DOHH2 (cell line): ENCODE results near the gene DENND1A.

Experiments
- H3F3A ChIP-seq: fragments of 200-600 bp; sonication (generic), shearing (Covaris generic); 2 replicates; pipeline ENCODE4 v1.6.0; 2016; ENCODE audit warnings: antibody characterized with exemption, mild to moderate bottlenecking; ENCODE audit not compliant: control insufficient read depth, insufficient read depth
- H3K27ac ChIP-seq: fragments of 200-600 bp; sonication (generic); 2 replicates; pipeline ENCODE4 v1.5.1; 2014; ENCODE audit warnings: low read depth, mild to moderate bottlenecking, low read length, moderate library complexity
- H3K27me3 ChIP-seq: fragments of 200-600 bp; sonication (generic); 2 replicates; pipeline ENCODE4 v1.6.1; 2014; ENCODE audit warnings: mild to moderate bottlenecking, low read length, mixed read lengths; ENCODE audit not compliant: control insufficient read depth
- H3K36me3 ChIP-seq: fragments of 200-600 bp; sonication (generic); 2 replicates; pipeline ENCODE4 v1.6.1; 2014; ENCODE audit warnings: mild to moderate bottlenecking, low read length, moderate library complexity, mixed read lengths; ENCODE audit not compliant: control insufficient read depth
- H3K4me1 ChIP-seq: fragments of 200-600 bp; sonication (generic); 2 replicates; pipeline ENCODE4 v1.6.1; 2014; ENCODE audit warnings: mild to moderate bottlenecking, low read length, mixed read lengths; ENCODE audit not compliant: control insufficient read depth
- H3K4me2 ChIP-seq: fragments of 200-600 bp; sonication (generic); 2 replicates; pipeline ENCODE4 v1.6.0; 2014; ENCODE audit warnings: mild to moderate bottlenecking, low read length, moderate library complexity
- H3K4me3 ChIP-seq: fragments of 200-600 bp; sonication (generic); 2 replicates; pipeline ENCODE4 v1.5.1; 2014; ENCODE audit warnings: mild to moderate bottlenecking, low read length, mixed read lengths
- H3K79me2 ChIP-seq: fragments of 200-600 bp; sonication (generic); 2 replicates; pipeline ENCODE4 v1.6.1; 2014; ENCODE audit warnings: mild to moderate bottlenecking, low read length, mixed read lengths; ENCODE audit not compliant: control insufficient read depth
- H3K9me2 ChIP-seq: fragments of 200-600 bp; sonication (generic); replicated peaks from 2 replicates; pipeline ENCODE4 v1.6.1; 2014; ENCODE audit warnings: mild to moderate bottlenecking, low read length, mixed read lengths; ENCODE audit not compliant: control insufficient read depth
- H3K9me3 ChIP-seq: fragments of 200-600 bp; sonication (generic); 2 replicates; pipeline ENCODE4 v1.6.1; 2014; ENCODE audit warnings: antibody characterized with exemption, low read length, mixed read lengths; ENCODE audit not compliant: control insufficient read depth, insufficient read depth
- H4K20me1 ChIP-seq: fragments of 200-600 bp; sonication (generic); 2 replicates; pipeline ENCODE4 v1.6.0; 2014; ENCODE audit warnings: low read depth, mild to moderate bottlenecking, antibody characterized with exemption, low read length, moderate library complexity; ENCODE audit not compliant: control insufficient read depth, insufficient read depth
- CTCF ChIP-seq: fragments of 200-600 bp; sonication (generic); IDR thresholded peaks from one replicate; pipeline ENCODE4 v1.5.1; 2014; ENCODE audit warnings: antibody characterized with exemption, mild to moderate bottlenecking, low read depth, low read length; ENCODE audit not compliant: poor library complexity, severe bottlenecking
- EZH2phosphoT487 ChIP-seq: fragments of 200-600 bp; sonication (generic); IDR thresholded peaks from 2 replicates; pipeline ENCODE4 v1.6.1; 2017; ENCODE audit warnings: borderline replicate concordance, mild to moderate bottlenecking, antibody characterized with exemption, low read length, moderate library complexity, mixed read lengths

DENND1A gene

DNA sequence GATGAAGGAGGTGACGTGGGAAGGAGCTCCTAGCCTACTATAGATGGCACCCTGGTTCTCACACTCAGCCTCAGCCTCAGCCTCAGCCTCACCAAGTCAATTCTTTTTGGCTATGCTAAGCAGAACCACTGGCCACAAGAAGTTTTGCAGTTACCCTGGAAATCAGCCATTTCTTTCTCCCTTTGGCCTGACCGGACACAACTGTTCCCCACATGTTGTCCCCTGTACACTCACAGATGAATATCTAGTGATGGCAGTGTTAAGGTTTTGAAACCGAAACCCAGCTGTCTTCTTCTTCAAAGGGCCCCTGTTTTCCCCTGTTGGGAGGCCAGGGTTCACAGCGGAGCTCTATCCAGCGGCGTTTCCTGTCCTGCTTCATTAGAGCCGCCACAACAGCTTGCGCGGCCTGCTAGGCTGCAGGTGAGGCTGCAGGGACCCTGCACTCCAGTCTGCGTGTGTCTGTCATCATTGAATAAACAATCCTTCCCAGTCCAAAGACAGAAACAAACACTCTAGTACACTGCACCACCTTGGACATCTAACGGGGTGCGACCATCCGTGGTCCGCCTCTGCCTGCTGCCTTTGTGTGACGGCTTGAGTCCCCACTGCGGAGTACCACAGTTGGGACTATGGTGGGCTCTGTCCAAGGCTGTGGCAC is 250.5 kb downstream of the DENND1A start:
- 0 out of 2 replicates have a peak, but pooled peaks cover 2% of the 10 kb centered on the region for H3F3A ChIP-seq
- H4K20me1 ChIP-seq: no peaks in the 10 kb centered on the region
- no peak for TF ChIP-seq EZH2phosphoT487
- no peak for TF ChIP-seq CTCF
- peaks cover 38% of the 10 kb centered on the region for H3K4me1 ChIP-seq
- no peaks in the 10 kb centered on the region for H3K36me3 ChIP-seq
- H3K79me2 ChIP-seq: no peaks in the 10 kb centered on the region
- H3K27me3 ChIP-seq: no peaks in the 10 kb centered on the region
- peak overlapping the region; percentile 47 for H3K4me3 ChIP-seq
- H3K9me3 ChIP-seq: no peaks in the 10 kb centered on the region
- peak overlapping the region; percentile 68 for H3K4me2 ChIP-seq
- peak overlapping the region; percentile 76 for H3K27ac ChIP-seq
- no peaks in the 10 kb centered on the region for H3K9me2 ChIP-seq

- Histone ChIP-seq H3F3A (0 out of 2 replicates have a peak, but pooled peaks cover 2% of the 10 kb centered on the region), H3K4me3 (peak overlapping the region; percentile 47), H4K20me1 (no peaks in the 10 kb centered on the region), H3K9me2 (no peaks in the 10 kb centered on the region), H3K27me3 (no peaks in the 10 kb centered on the region), H3K9me3 (no peaks in the 10 kb centered on the region), H3K4me2 (peak overlapping the region; percentile 68), H3K79me2 (no peaks in the 10 kb centered on the region), H3K36me3 (no peaks in the 10 kb centered on the region), H3K4me1 (peaks cover 32% of the 10 kb centered on the region), H3K27ac (peak overlapping the region; percentile 76)
- TF ChIP-seq EZH2phosphoT487 (no peak), CTCF (no peak)
Observed at GRCh38 chr9:123678878-123679329, 251.0 kb downstream of the DENND1A start.

DNA sequence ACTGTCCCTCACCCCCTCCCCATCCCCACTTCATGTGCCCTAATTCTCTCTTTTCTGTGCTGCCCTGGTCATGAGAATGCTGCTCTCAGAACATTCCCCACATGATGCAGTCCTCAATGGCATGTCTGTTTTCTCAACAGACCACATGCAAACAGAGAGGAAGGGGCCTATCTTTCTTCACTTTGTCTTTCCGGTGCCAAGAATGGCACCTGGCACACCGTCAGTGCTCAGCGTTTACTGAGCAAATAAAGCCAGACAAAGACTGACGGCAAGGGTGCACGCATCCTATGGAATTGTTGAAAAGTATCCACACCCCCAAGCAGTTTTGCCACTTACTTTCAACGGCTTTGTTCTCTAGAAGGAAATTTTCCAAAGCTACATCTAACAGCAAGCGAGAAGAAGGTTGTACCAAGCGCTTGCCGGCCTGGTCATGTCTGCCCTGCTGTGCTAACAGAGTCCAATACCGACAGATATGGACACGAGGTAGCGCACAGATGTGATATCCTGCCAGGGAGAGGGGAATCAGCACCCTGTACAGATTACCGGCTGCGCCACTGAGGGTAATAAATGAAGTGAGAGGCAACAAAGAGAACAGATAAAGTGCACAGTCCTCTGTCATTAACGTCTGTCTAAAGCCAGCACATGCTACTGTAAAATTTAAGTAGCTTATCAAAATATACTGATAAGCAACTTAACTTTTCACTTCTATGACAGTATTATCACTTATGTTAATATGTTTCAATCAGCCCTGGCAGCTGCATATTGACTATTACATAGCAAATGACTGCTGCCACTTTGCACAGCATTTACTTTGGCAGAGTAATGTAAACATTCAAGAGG is 251.7 kb downstream of the DENND1A start:
- Histone ChIP-seq H3K4me1 (peaks cover 30% of the 10 kb centered on the region), H3K27me3 (no peaks in the 10 kb centered on the region), H3K27ac (peak overlapping the region; percentile 76), H3F3A (0 out of 2 replicates have a peak, but pooled peaks cover 2% of the 10 kb centered on the region), H3K9me3 (no peaks in the 10 kb centered on the region), H3K4me3 (peak overlapping the region; percentile 47), H3K4me2 (peak overlapping the region; percentile 68), H3K79me2 (no peaks in the 10 kb centered on the region), H4K20me1 (no peaks in the 10 kb centered on the region), H3K9me2 (no peaks in the 10 kb centered on the region), H3K36me3 (no peaks in the 10 kb centered on the region)
- TF ChIP-seq EZH2phosphoT487: no peak
- no peak for TF ChIP-seq CTCF
